Stimulated activated naive CD4-positive, alpha-beta T cell treated with Interleukin-2 at 50 U/mL for 16 hours (primary cell): ENCODE data around the gene SMOC2.
"Not testable (repeated sequence)": the region's sequence is repeated elsewhere in the genome, so short reads cannot be mapped to it uniquely, and the experiment has no call there.

Experiments
- DNase-seq: peaks from one replicate; lab custom pipeline; 2025; lab: John Stamatoyannopoulos, UW

Gene SMOC2

GRCh38 chr6:168683621-168684020 is 242.6 kb downstream of the SMOC2 start:
- no peak for DNase-seq

- DNase-seq: no peak
Measured at GRCh38 chr6:168684471-168684870, 243.5 kb downstream of the SMOC2 start.

- DNase-seq: no peak
Measured at GRCh38 chr6:168684906-168685305, 243.9 kb downstream of the SMOC2 start.

- no peak for DNase-seq
Measured at GRCh38 chr6:168686029-168686738, 245.2 kb downstream of the SMOC2 start.

- no peak for DNase-seq
Measured at GRCh38 chr6:168686831-168687730, 246.1 kb downstream of the SMOC2 start.

- DNase-seq: no peak
Measured at GRCh38 chr6:168690271-168690670, 249.3 kb downstream of the SMOC2 start.

- no peak for DNase-seq
Measured at GRCh38 chr6:168691774-168692173, 250.8 kb downstream of the SMOC2 start.

GRCh38 chr6:168692193-168692914 is 251.4 kb downstream of the SMOC2 start:
- DNase-seq: no peak

- DNase-seq: not testable (repeated sequence)
Measured at GRCh38 chr6:168692915-168693257, 251.9 kb downstream of the SMOC2 start.

- not testable (repeated sequence) for DNase-seq
Measured at GRCh38 chr6:168694797-168695196, 253.8 kb downstream of the SMOC2 start.

- DNase-seq: no peak
Measured at GRCh38 chr6:168695701-168696100, 254.7 kb downstream of the SMOC2 start.

- DNase-seq: no peak
Measured at GRCh38 chr6:168698923-168699322, 257.9 kb downstream of the SMOC2 start.

GRCh38 chr6:168699631-168700295 is 258.8 kb downstream of the SMOC2 start:
- no peak for DNase-seq

- no peak for DNase-seq
Measured at GRCh38 chr6:168700880-168701279, 259.9 kb downstream of the SMOC2 start.

GRCh38 chr6:168703990-168704389 is 263.0 kb downstream of the SMOC2 start:
- DNase-seq: no peak

- DNase-seq: no peak
Measured at GRCh38 chr6:168704678-168705077, 263.7 kb downstream of the SMOC2 start.

GRCh38 chr6:168705271-168705670 is 264.3 kb downstream of the SMOC2 start:
- not testable (repeated sequence) for DNase-seq

- DNase-seq: no peak
Measured at GRCh38 chr6:168706471-168707177, 265.6 kb downstream of the SMOC2 start.

GRCh38 chr6:168708526-168708925 is 267.5 kb downstream of the SMOC2 start:
- no peak for DNase-seq

- DNase-seq: no peak
Measured at GRCh38 chr6:168708984-168709383, 268.0 kb downstream of the SMOC2 start.

GRCh38 chr6:168709390-168709789 is 268.4 kb downstream of the SMOC2 start:
- no peak for DNase-seq
